ENCODE results near the gene STK4.
"Not testable (repeated sequence)": the region's sequence is repeated elsewhere in the genome, so short reads cannot be mapped to it uniquely, and the experiment has no call there.

Gene STK4

GRCh38 chr20:45017281-45017680 lies 51.0 kb downstream of the STK4 start:
- Mint-ChIP-seq H3K9me3 (no peaks in the 10 kb centered on the region), H3K27me3 (ENCODE audit: low read depth, poor library complexity) (no peaks in the 10 kb centered on the region), H3K36me3 (ENCODE audit: low read depth) (peaks cover 10% of the 10 kb centered on the region), H3K27ac (no peak overlapping the region), H3K4me1 (peaks cover 21% of the 10 kb centered on the region), H3K4me3 (no peak overlapping the region)
- DNase-seq: no peak
- no peak for TF ChIP-seq CTCF (IDR thresholded peaks at IDR 0.05)

DNA sequence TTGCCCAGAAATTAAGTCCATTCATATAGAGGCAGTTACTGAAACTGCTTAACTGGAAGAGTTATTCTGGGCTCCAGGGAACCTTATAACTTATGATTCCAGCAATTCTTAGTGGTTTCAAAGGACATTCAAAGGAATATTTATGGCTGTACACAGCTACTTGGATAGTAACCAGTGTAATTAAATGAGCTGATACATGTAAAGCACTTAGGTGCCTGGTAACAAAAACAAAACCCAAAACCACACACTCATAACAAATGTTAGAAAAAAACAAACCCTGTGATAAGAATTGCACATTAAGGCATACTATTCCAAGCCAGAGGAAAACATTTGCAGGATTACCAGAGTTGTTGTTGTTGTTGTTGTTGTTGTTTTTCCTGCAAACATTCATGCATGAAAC lies 51.5 kb downstream of the STK4 start:
- no peak overlapping the region for H3K27ac Mint-ChIP-seq
- H3K9me3 Mint-ChIP-seq: no peaks in the 10 kb centered on the region
- TF ChIP-seq CTCF (IDR thresholded peaks at IDR 0.05): no peak
- peaks cover 10% of the 10 kb centered on the region for H3K36me3 Mint-ChIP-seq (ENCODE audit: low read depth)
- DNase-seq: no peak
- no peaks in the 10 kb centered on the region for H3K27me3 Mint-ChIP-seq (ENCODE audit: low read depth, poor library complexity)
- peaks cover 21% of the 10 kb centered on the region for H3K4me1 Mint-ChIP-seq
- H3K4me3 Mint-ChIP-seq: no peak overlapping the region

- H3K9me3 Mint-ChIP-seq: no peaks in the 10 kb centered on the region
- no peak overlapping the region for H3K4me3 Mint-ChIP-seq
- H3K4me1 Mint-ChIP-seq: peaks cover 21% of the 10 kb centered on the region
- no peak for DNase-seq
- H3K36me3 Mint-ChIP-seq (ENCODE audit: low read depth): peaks cover 5% of the 10 kb centered on the region
- peak overlapping the region; percentile 38 for H3K27ac Mint-ChIP-seq
- no peak for TF ChIP-seq CTCF (IDR thresholded peaks at IDR 0.05)
- no peaks in the 10 kb centered on the region for H3K27me3 Mint-ChIP-seq (ENCODE audit: low read depth, poor library complexity)
Measured at GRCh38 chr20:45019027-45019761, 52.9 kb downstream of the STK4 start.

GRCh38 chr20:45019762-45020123 lies 53.4 kb downstream of the STK4 start:
- no peak for TF ChIP-seq CTCF (IDR thresholded peaks at IDR 0.05)
- no peaks in the 10 kb centered on the region for H3K27me3 Mint-ChIP-seq (ENCODE audit: low read depth, poor library complexity)
- no peaks in the 10 kb centered on the region for H3K9me3 Mint-ChIP-seq
- peak overlapping the region; percentile 38 for H3K27ac Mint-ChIP-seq
- H3K36me3 Mint-ChIP-seq (ENCODE audit: low read depth): peaks cover 6% of the 10 kb centered on the region
- H3K4me1 Mint-ChIP-seq: peaks cover 21% of the 10 kb centered on the region
- no peak overlapping the region for H3K4me3 Mint-ChIP-seq
- DNase-seq: no peak

DNA sequence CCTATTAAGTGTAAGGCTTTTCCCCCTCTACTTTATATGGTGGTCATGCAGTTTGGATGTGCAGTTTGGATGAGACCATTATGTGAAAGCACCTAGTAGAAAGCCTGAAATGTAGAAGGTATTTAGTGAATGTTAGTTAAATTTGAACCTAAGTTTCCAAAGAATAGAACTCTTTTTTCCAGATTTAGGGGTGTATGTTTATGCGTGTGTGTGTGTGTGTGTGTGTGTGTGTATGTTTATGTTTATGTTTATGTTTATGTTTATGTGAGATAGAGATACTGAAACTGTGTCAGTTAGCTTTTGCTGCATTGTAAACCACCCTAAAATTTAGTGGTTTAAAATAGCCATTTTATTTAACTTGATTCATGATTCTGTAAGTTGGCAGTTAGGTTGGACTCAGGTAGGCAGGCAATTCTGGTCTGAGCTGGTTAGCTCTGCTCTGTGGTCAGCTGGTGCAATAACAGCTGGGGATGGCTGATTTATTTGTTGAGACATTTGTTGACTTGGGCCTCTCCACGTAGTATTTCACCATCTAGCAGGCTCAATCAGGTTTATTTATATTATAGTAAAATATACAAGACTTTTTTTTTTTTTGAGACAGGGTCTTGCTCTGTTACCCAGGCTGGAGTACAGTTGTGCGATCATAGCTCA lies 54.0 kb downstream of the STK4 start:
- DNase-seq: no peak
- H3K4me1 Mint-ChIP-seq: peaks cover 21% of the 10 kb centered on the region
- no peaks in the 10 kb centered on the region for H3K27me3 Mint-ChIP-seq (ENCODE audit: low read depth, poor library complexity)
- TF ChIP-seq CTCF (IDR thresholded peaks at IDR 0.05): no peak
- H3K27ac Mint-ChIP-seq: peak overlapping the region; percentile 93
- peaks cover 12% of the 10 kb centered on the region for H3K36me3 Mint-ChIP-seq (ENCODE audit: low read depth)
- H3K4me3 Mint-ChIP-seq: no peak overlapping the region
- H3K9me3 Mint-ChIP-seq: no peaks in the 10 kb centered on the region

DNA sequence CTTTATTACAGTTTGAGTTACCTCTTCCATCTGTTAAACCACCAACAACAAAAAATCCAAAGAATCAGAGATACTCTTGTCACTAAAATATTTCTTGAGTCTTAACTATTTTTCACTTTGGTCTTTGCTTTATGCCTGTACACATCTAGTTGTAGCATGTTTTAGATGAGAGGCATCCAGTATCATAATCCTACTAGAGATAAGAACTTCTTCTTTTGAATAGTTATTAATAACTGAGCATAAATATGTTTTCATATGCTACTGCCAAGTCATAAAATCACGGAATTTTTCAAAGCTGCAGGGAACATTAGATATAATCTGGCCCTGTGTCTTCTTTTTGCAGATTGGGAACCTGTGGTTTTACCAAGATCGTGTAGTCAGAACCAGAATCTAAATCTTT lies 55.3 kb downstream of the STK4 start:
- Mint-ChIP-seq H3K27me3 (ENCODE audit: low read depth, poor library complexity) (no peaks in the 10 kb centered on the region), H3K4me1 (peaks cover 21% of the 10 kb centered on the region), H3K4me3 (no peak overlapping the region), H3K36me3 (ENCODE audit: low read depth) (peaks cover 23% of the 10 kb centered on the region), H3K27ac (no peak overlapping the region), H3K9me3 (no peaks in the 10 kb centered on the region)
- DNase-seq: no peak
- no peak for TF ChIP-seq CTCF (IDR thresholded peaks at IDR 0.05)

DNA sequence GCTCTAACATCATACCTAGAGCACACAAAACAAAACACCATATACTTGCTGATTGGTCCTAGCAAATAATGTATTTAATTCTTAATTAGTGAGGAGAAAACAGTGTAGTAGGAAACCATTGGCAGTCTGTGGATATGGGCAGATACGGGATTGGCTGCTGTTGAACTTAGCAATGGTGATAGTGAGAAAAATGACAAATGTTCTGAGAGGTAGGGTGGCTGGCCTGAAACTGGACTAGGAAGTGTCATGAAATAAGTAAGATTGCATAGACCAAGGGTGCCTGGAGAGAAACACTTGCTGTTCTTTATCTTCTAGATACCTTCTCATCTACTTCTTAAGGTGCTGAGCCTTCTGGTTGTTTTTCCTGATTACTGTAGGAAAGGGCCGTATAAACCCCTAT lies 56.8 kb downstream of the STK4 start:
- peaks cover 27% of the 10 kb centered on the region for H3K36me3 Mint-ChIP-seq (ENCODE audit: low read depth)
- H3K4me1 Mint-ChIP-seq: peaks cover 17% of the 10 kb centered on the region
- H3K27ac Mint-ChIP-seq: peak overlapping the region; percentile 23
- not testable (repeated sequence) for H3K27me3 Mint-ChIP-seq (ENCODE audit: low read depth, poor library complexity); H3K9me3 Mint-ChIP-seq; DNase-seq; H3K4me3 Mint-ChIP-seq
